Kidney glomerular epithelial cell (primary cell): ENCODE measurements around the gene PYHIN1.
A peak's percentile ranks its signal among the peaks of the same experiment; 100 is the strongest.
"Not testable (repeated sequence)": the region's sequence is repeated elsewhere in the genome, so short reads cannot be mapped to it uniquely, and the experiment has no call there.

ENCODE experiments used
- DNase-seq: peaks from one replicate; lab custom pipeline; 2025; lab: John Stamatoyannopoulos, UW

PYHIN1 gene

GRCh38 chr1:158983235-158983634 is 51.9 kb downstream of the PYHIN1 start:
- no peak for DNase-seq

GRCh38 chr1:158984386-158984785 is 53.0 kb downstream of the PYHIN1 start:
- DNase-seq: no peak

DNA sequence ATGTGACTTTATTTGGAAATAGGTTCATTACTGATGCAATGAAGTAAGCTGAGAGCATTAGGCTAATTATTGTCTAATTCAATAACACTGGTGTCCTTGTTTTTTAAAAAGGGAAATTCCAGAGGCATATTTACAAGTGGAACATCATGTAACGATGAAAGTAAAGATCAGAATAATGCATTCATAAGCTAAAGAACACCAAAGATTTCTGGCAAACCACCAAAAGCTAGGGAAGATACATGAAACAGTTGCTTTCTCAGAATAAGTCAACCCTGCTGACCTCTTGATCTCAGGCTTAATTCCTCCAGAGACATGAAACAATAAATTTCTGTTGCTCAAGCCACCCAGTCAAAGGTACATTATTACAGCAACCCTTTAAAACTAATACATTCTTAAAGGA is 58.1 kb downstream of the PYHIN1 start:
- no peak for DNase-seq

DNA sequence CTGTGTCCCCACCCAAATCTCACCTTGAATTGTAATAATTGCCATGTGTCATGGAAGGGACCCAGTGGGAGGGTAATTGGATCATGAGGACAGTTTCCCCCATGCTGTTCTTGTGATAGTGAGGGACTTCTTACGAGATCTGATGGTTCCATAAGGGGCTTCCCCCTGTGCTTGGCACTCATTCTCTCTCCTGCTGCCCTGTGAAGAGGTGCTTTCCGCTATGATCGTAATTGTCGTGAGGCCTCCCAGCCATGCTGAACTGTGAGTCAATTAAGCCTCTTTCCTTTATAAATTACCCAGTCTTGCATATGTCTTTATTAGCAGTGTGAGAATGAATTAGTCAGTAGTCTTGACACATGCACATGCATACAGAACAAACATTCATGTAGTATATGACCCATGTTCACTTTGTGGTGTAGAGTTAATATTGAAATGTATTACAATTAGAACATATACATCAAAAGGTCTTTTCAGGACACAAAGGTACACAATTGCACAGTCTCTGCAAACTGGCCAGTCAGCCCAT is 61.5 kb downstream of the PYHIN1 start:
- DNase-seq: no peak

- no peak for DNase-seq
Measured at GRCh38 chr1:158996998-158997397, 65.6 kb downstream of the PYHIN1 start.

GRCh38 chr1:158998037-158998780 is 66.9 kb downstream of the PYHIN1 start:
- no peak for DNase-seq

DNA sequence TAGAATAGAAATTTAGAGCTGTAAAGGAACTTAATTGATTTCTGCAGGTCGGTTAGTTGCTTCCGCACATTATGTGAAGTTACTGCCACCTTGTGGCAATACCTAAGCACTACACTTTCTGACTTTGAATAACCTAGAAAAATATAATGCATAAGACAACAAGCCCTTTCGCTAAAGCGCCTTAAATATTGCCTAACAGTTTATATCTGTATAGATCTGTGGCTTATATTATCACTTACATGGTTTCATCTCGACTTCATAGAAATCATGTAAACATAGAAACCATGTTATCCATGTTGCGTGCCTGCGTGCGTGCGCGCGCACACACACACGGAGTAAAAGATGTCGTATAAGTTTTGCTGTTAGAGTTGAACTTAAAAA is 67.4 kb downstream of the PYHIN1 start:
- DNase-seq: peak; percentile 89

DNA sequence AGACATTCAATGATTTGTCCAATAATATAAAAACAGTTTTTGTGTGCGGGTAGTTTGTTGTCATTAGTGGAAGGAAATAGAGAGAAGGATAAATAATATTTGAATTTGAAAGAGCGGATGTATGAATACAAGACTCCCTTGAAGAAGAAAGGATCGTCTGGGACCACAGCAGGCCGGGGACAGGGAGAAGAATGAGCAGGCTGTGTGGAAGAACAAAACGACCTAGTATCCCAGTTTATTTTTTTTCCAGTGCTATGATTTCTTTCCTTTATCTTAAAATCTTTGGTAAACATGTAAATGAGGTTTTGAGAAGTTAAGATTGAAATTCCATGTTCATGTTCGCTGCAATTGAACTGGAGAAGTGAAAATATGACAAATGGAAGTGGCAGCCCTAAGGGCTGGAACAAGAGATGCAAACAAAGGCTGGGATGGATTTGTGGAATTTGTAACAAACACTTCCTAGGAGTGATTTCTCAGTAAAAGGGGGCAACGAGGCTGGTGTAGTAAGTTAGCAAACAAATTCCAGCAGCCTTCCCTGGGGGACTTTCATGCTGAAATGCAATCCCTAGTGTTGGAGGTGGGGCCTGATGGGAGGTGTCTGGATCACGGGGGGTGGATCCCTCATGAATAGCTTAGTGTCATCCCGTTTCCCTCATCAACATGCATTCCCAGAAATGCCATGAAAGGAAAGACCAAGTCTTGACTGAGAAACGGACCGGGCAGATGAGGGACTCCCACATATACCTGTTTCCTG is 68.1 kb downstream of the PYHIN1 start:
- peak; percentile 89 for DNase-seq

DNA sequence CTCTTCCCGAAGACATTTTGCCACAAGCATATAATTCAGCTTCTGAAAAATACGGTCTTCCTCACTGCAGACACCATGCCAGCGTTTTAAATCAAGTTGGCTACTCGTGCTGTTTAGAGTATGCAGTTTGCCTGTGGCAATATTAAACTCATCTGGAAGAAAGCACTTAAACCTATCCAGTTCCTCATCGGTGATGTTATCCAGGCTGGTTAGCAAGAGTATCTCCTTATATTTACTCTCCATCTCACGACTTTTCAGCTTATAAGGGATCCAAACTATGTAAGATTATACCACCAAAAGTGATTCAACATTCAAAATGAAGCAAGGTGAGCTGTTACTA is 68.7 kb downstream of the PYHIN1 start:
- peak; percentile 60 for DNase-seq

GRCh38 chr1:159000625-159001024 is 69.3 kb downstream of the PYHIN1 start:
- DNase-seq: peak; percentile 80

DNA sequence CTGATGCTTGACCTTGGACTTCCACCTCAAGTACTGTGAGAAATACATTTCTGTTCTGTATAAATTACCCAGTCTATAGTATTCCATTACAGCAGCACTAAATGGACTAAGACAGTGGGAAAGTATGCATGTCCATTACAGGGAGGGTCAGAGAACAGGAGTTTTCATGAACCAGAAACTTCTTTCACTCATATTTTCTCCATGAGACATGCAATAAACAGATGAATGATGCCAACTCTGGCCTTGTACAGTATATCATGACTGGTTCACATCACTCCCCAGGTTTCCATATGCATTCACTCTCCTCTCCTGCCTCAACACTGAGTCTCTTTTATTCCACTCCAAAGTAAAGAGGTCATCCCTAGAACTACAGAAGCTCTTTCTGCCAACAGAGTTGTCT is 73.8 kb downstream of the PYHIN1 start:
- no peak for DNase-seq

DNA sequence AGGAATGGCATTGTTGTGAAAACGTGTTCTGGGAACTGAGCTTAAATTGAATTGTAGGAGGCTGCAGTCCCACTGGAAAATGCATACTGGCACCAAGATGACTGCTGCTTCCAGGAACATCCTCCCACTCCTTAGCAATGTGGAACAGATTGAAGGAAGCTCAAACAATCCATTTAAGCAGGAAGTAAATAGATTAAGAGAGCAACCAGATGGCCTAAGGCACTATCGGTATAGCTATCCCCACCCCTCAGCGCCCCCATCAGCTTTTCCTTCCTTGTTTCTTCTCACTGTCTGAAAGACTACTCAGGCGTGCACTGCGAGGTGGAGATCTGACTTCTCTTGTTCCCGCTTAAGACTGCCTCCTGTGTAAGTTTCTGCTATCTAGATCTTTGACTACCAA is 74.3 kb downstream of the PYHIN1 start:
- DNase-seq: no peak

GRCh38 chr1:159006210-159006807 is 75.0 kb downstream of the PYHIN1 start:
- not testable (repeated sequence) for DNase-seq

DNA sequence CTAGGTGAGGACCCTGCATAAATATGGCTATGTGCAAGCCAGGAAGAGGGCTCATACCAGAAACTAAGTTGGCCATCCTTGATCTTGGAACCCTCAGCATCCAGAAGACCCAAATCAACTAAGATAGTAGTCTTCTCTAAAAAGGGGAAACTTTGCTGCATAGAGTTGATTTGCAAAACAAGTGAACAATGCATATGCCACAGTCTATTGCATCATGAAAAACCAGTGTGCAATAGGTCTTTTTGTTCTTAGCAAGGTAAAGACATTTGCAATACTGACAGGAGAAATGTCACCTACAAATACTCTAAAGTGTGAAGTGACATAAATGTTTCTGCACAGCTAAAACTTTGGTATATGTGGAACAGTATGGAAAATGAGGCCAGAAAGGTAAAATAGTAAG is 76.4 kb downstream of the PYHIN1 start:
- no peak for DNase-seq

- no peak for DNase-seq
Measured at GRCh38 chr1:159008744-159009188, 77.4 kb downstream of the PYHIN1 start.

DNA sequence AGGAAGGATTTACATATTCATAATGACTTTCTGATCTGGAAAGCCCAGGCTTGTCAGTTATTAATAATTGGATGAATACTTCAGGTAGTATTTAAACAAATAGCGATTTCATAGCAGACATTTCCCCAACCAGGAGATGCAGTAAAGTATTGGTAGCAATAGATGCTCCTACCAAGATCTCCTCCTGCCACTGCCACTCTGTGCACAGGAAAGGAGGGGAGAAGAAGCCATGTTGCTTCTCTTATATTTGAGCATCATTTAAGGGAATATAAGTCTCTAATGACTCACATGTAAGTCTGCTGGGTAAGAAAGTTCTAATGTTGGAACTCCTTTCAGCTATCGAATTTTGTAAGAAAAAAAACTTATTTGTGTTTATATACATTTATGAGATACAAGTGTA is 77.9 kb downstream of the PYHIN1 start:
- DNase-seq: no peak

GRCh38 chr1:159009704-159010361 is 78.5 kb downstream of the PYHIN1 start, which contains the start of gene IFI16:
Gene IFI16 (plus strand): TSS chr1:159009907. CDS start chr1:159014681, 4,774 bp downstream.
- peak; percentile 80 for DNase-seq

GRCh38 chr1:159010391-159010790 is 79.0 kb downstream of the PYHIN1 start:
- no peak for DNase-seq

DNA sequence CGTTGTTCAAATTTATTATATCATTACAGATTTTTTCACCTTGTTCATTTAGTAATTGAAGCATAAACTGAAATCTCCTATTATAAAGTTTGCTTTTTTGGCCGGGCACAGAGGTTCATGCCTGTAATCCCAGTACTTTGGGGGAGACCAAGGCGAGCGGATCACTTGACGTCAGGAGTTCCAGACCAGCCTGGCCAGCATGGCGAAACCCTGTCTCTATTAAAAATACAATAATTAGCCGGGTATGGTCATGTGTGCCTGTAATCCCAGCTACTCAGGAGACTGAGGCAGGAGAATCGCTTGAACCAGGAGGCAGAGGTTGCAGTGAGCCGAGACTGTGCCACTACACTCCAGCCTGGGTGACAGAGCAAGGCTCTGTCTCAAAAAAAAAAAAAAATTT is 79.6 kb downstream of the PYHIN1 start:
- DNase-seq: not testable (repeated sequence)

DNA sequence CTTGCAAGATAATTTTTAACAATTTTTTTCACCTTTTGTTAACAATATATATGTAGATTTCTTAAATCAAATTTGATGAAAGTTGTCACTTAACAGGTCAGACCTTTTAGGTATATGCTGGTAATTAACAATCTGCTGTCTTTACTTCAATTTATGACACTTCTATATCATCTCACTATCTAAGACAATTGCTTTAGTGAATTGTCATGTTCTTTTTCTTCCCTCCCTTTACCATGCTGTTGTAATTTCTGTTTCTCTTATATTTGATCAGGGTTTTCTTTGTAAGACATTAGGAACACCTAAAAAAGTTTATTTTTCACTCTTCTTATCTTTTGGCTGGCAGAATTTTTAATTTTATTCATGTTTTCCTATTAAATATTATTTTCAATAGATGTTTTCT is 80.4 kb downstream of the PYHIN1 start:
- no peak for DNase-seq

- DNase-seq: no peak
Measured at GRCh38 chr1:159012495-159012894, 81.1 kb downstream of the PYHIN1 start.

- no peak for DNase-seq
Measured at GRCh38 chr1:159014003-159014571, 82.7 kb downstream of the PYHIN1 start.
